WTC11 (cell line): ENCODE results near the gene LYZL2. TPM values are rescaled to one million over a fixed set of nuclear protein-coding genes. Genes with fewer than 3 reads are reported as not detected.

Experiments used
- ATAC-seq: fragments of 200-7000 bp; cut with Tn5 transposase; 2 replicates; pipeline ENCODE4 v1.10.0; 2021; ENCODE audit warnings: mild to moderate bottlenecking, moderate library complexity
- CTCF ChIA-PET: fragments of 300-600 bp; sonication (Branson Sonifier 250); formaldehyde crosslinking; loops from one replicate; lab custom pipeline; 2021; ENCODE audit warnings: antibody characterized with exemption; lab: Charles Lee
- POLR2A ChIA-PET: fragments of 350-600 bp; sonication (Branson Sonifier 250); formaldehyde crosslinking; loops from one replicate; lab custom pipeline; 2021; ENCODE audit warnings: antibody characterized with exemption; lab: Charles Lee
- DNase-seq: peaks from one replicate; pipeline ENCODE4 v3.0.0; 2021; ENCODE audit warnings: low spot score
- H3K27ac Mint-ChIP-seq: 2 replicates; pipeline ENCODE4 v1.8.0; 2021; ENCODE audit warnings: mixed read lengths
- H3K27me3 Mint-ChIP-seq: 2 replicates; pipeline ENCODE4 v1.8.0; 2021; ENCODE audit warnings: low read depth, mild to moderate bottlenecking, moderate library complexity, mixed read lengths
- H3K36me3 Mint-ChIP-seq: 2 replicates; pipeline ENCODE4 v1.8.0; 2021; ENCODE audit warnings: mixed read lengths
- H3K4me1 Mint-ChIP-seq: 2 replicates; pipeline ENCODE4 v1.8.0; 2022; ENCODE audit warnings: mixed read lengths
- H3K4me3 Mint-ChIP-seq: 2 replicates; pipeline ENCODE4 v1.8.0; 2021; ENCODE audit warnings: mild to moderate bottlenecking, moderate library complexity, mixed read lengths
- H3K9me3 Mint-ChIP-seq: 2 replicates; pipeline ENCODE4 v1.8.0; 2021; ENCODE audit warnings: mixed read lengths
- ATF1 ChIP-seq: sonication (generic); formaldehyde crosslinking; IDR thresholded peaks from 2 replicates; pipeline ENCODE4 v1.8.1; 2023; ENCODE audit warnings: mild to moderate bottlenecking, moderate library complexity, missing genetic modification reagents
- CREB1 ChIP-seq: sonication (generic); formaldehyde crosslinking; IDR thresholded peaks from 2 replicates; pipeline ENCODE4 v1.8.0; 2023; ENCODE audit warnings: mild to moderate bottlenecking, missing genetic modification reagents
- GTF2I ChIP-seq: fragments of 250-450 bp; sonication (Bioruptor Pico); conservative IDR thresholded peaks from 2 replicates; pipeline ENCODE4 v1.4.0; 2021; ENCODE audit warnings: mild to moderate bottlenecking
- HMGA2 ChIP-seq: fragments of 250-450 bp; sonication (Bioruptor Pico); IDR thresholded peaks from 2 replicates; pipeline ENCODE4 v1.4.0; 2021; ENCODE audit warnings: mild to moderate bottlenecking, moderate library complexity
- OVOL2 ChIP-seq: fragments of 250-450 bp; sonication (Bioruptor Pico); IDR thresholded peaks from 2 replicates; pipeline ENCODE4 v1.9.0; 2021; ENCODE audit warnings: mild to moderate bottlenecking, borderline replicate concordance
- PRRX2 ChIP-seq: fragments of 250-450 bp; sonication (Bioruptor Pico); IDR thresholded peaks from 2 replicates; pipeline ENCODE4 v1.8.0; 2021; ENCODE audit warnings: mild to moderate bottlenecking
- SOX15 ChIP-seq: fragments of 250-450 bp; sonication (Bioruptor Pico); IDR thresholded peaks from 2 replicates; pipeline ENCODE4 v1.9.0; 2021; ENCODE audit warnings: mild to moderate bottlenecking
- SP1 ChIP-seq: sonication (generic); formaldehyde crosslinking; conservative IDR thresholded peaks from 2 replicates; pipeline ENCODE4 v1.8.1; 2022; ENCODE audit warnings: missing genetic modification reagents
- TEAD4 ChIP-seq: sonication (generic); formaldehyde crosslinking; IDR thresholded peaks from 2 replicates; pipeline ENCODE4 v1.8.0; 2022; ENCODE audit warnings: mild to moderate bottlenecking, missing genetic modification reagents
- ZNF317 ChIP-seq: sonication (generic); formaldehyde crosslinking; IDR thresholded peaks from 2 replicates; pipeline ENCODE4 v1.8.1; 2023; ENCODE audit warnings: low read depth, mild to moderate bottlenecking, moderate library complexity, missing genetic modification reagents, borderline replicate concordance
- ZNF416 ChIP-seq: fragments of 250-450 bp; sonication (Bioruptor Pico); IDR thresholded peaks from 2 replicates; pipeline ENCODE4 v1.9.0; 2021; ENCODE audit warnings: mild to moderate bottlenecking, inconsistent platforms
- total RNA-seq: library from RNA; stranded (reverse); gene quantifications from 3 replicates; pipeline ENCODE4 v1.2.3, GENCODE V29; 2021
- TF ChIP-seq, protein P1 (sequence below): sonication (generic); formaldehyde crosslinking; IDR thresholded peaks from 2 replicates; pipeline ENCODE4 v1.8.1; 2022; ENCODE audit warnings: low read depth, mild to moderate bottlenecking, moderate library complexity, missing genetic modification reagents, borderline replicate concordance
- TF ChIP-seq, protein P2 (sequence below): sonication (generic); formaldehyde crosslinking; IDR thresholded peaks from 2 replicates; pipeline ENCODE4 v1.8.0; 2022; ENCODE audit warnings: mild to moderate bottlenecking, missing genetic modification reagents
- TF ChIP-seq, protein P3 (sequence below): sonication (generic); formaldehyde crosslinking; IDR thresholded peaks from 2 replicates; pipeline ENCODE4 v1.8.1; 2022; ENCODE audit warnings: mild to moderate bottlenecking, missing genetic modification reagents, moderate library complexity, borderline replicate concordance
- TF ChIP-seq, protein P4 (sequence below): sonication (generic); formaldehyde crosslinking; IDR thresholded peaks from 2 replicates; pipeline ENCODE4 v1.8.1; 2023; ENCODE audit warnings: mild to moderate bottlenecking, moderate library complexity, missing genetic modification reagents
- TF ChIP-seq, protein P5 (sequence below): fragments of 250-450 bp; sonication (Bioruptor Pico); IDR thresholded peaks from 2 replicates; pipeline ENCODE4 v1.9.0; 2021; ENCODE audit warnings: moderate library complexity, mild to moderate bottlenecking, inconsistent platforms, borderline replicate concordance
- TF ChIP-seq, protein P6 (sequence below): sonication (generic); formaldehyde crosslinking; IDR thresholded peaks from 2 replicates; pipeline ENCODE4 v1.8.1; 2023; ENCODE audit warnings: mild to moderate bottlenecking, missing genetic modification reagents, moderate library complexity
- TF ChIP-seq, protein P7 (sequence below): fragments of 250-450 bp; sonication (Bioruptor Pico); IDR thresholded peaks from 2 replicates; pipeline ENCODE4 v1.9.0; 2021; ENCODE audit warnings: mild to moderate bottlenecking

LYZL2 gene
- total RNA-seq, 1 experiment from 2014 or later, result not detected

DNA sequence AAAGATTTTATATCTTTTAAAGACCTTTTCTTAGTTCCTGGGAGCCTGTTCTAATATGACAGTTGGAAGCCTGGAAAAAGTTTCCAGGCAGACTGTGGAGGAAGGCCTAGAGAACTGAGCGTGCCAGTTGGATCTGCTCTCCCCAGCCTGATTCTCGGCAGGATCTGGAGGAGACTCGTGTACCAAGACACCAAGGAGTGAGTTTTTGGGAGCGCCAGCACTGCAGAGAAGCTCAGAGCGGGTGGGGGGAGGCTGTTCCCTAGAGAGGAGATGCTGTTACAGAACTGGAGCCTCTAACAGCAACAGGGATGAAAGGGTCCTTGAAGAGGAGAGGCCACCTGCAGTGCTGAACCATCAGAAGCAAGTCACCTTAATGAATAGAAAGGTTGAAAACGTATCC is 52.9 kb downstream of the LYZL2 start:
- ATAC-seq (no peak), DNase-seq (no peak)
- Mint-ChIP-seq H3K9me3 (no peaks in the 10 kb centered on the region), H3K4me1 (peaks cover 40% of the 10 kb centered on the region), H3K27ac (no peak overlapping the region)
- POLR2A ChIA-PET, result interaction anchor here (0.6 kb wide), 1 partner anchor 226 kb away, joined by 4 read pairs; no protein-coding TSS in a partner anchor
- TF ChIP-seq SOX15 (CRISPR knock-in tag), result no peak
- TF ChIP-seq, protein P1, sequence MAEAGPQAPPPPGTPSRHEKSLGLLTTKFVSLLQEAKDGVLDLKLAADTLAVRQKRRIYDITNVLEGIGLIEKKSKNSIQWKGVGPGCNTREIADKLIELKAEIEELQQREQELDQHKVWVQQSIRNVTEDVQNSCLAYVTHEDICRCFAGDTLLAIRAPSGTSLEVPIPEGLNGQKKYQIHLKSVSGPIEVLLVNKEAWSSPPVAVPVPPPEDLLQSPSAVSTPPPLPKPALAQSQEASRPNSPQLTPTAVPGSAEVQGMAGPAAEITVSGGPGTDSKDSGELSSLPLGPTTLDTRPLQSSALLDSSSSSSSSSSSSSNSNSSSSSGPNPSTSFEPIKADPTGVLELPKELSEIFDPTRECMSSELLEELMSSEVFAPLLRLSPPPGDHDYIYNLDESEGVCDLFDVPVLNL (CRISPR knock-in tag), result no peak
- TF ChIP-seq PRRX2 (CRISPR knock-in tag), result no peak
- TF ChIP-seq, protein P2, sequence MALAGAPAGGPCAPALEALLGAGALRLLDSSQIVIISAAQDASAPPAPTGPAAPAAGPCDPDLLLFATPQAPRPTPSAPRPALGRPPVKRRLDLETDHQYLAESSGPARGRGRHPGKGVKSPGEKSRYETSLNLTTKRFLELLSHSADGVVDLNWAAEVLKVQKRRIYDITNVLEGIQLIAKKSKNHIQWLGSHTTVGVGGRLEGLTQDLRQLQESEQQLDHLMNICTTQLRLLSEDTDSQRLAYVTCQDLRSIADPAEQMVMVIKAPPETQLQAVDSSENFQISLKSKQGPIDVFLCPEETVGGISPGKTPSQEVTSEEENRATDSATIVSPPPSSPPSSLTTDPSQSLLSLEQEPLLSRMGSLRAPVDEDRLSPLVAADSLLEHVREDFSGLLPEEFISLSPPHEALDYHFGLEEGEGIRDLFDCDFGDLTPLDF, result no peak
- TF ChIP-seq, protein P3, sequence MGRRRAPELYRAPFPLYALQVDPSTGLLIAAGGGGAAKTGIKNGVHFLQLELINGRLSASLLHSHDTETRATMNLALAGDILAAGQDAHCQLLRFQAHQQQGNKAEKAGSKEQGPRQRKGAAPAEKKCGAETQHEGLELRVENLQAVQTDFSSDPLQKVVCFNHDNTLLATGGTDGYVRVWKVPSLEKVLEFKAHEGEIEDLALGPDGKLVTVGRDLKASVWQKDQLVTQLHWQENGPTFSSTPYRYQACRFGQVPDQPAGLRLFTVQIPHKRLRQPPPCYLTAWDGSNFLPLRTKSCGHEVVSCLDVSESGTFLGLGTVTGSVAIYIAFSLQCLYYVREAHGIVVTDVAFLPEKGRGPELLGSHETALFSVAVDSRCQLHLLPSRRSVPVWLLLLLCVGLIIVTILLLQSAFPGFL (CRISPR knock-in tag), result no peak
- TF ChIP-seq, protein P4, sequence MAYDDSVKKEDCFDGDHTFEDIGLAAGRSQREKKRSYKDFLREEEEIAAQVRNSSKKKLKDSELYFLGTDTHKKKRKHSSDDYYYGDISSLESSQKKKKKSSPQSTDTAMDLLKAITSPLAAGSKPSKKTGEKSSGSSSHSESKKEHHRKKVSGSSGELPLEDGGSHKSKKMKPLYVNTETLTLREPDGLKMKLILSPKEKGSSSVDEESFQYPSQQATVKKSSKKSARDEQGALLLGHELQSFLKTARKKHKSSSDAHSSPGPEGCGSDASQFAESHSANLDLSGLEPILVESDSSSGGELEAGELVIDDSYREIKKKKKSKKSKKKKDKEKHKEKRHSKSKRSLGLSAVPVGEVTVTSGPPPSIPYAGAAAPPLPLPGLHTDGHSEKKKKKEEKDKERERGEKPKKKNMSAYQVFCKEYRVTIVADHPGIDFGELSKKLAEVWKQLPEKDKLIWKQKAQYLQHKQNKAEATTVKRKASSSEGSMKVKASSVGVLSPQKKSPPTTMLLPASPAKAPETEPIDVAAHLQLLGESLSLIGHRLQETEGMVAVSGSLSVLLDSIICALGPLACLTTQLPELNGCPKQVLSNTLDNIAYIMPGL, result no peak
- TF ChIP-seq, protein P5, sequence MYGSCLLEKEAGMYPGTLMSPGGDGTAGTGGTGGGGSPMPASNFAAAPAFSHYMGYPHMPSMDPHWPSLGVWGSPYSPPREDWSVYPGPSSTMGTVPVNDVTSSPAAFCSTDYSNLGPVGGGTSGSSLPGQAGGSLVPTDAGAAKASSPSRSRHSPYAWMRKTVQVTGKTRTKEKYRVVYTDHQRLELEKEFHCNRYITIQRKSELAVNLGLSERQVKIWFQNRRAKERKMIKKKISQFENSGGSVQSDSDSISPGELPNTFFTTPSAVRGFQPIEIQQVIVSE (CRISPR knock-in tag), result no peak
- TF ChIP-seq ZNF416, result no peak
- TF ChIP-seq, all 79 proteins: peak for 0
- CTCF ChIA-PET, result no interaction called here
- H3K4me3 Mint-ChIP-seq, result no peak overlapping the region
- no peaks in the 10 kb centered on the region for H3K27me3 Mint-ChIP-seq
- no peaks in the 10 kb centered on the region for H3K36me3 Mint-ChIP-seq

DNA sequence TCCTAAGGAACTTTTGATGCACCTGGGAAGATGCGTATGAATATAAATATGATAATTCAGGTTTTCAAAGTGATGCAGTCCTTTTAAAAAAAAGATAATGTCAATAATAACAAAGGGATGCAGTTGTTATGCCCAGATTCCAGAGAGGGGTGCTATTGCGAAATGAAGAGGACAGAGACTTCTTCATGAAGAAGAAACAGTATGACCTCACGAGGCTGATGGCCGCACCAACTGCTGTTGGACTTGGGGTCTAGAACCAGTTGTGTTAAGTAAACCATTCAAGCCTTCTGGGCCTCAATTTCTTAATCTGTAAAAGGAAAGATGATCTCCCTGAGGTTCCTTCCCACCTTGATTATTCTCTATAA is 55.1 kb downstream of the LYZL2 start:
- H3K27ac Mint-ChIP-seq, result peak overlapping the region; percentile 31; the same call in 1 of the 2 replicates
- H3K9me3 Mint-ChIP-seq, result peaks cover 5% of the 10 kb centered on the region; the same call in 1 of the 2 replicates
- H3K4me1 Mint-ChIP-seq, result peaks cover 28% of the 10 kb centered on the region
- no peak overlapping the region for H3K4me3 Mint-ChIP-seq
- DNase-seq (no peak), ATAC-seq (no peak)
- no peaks in the 10 kb centered on the region for H3K36me3 Mint-ChIP-seq
- CTCF ChIA-PET, result interaction anchor here (1.5 kb wide), 1 partner anchor 17 kb away, joined by 3 read pairs; no protein-coding TSS in a partner anchor
- TF ChIP-seq OVOL2 (no peak), ATF1 (CRISPR knock-in tag) (no peak), HMGA2 (CRISPR knock-in tag) (no peak), TEAD4 (CRISPR knock-in tag) (no peak), GTF2I (no peak), SP1 (no peak), ZNF317 (CRISPR knock-in tag) (no peak), CREB1 (no peak)
- TF ChIP-seq, protein P6, sequence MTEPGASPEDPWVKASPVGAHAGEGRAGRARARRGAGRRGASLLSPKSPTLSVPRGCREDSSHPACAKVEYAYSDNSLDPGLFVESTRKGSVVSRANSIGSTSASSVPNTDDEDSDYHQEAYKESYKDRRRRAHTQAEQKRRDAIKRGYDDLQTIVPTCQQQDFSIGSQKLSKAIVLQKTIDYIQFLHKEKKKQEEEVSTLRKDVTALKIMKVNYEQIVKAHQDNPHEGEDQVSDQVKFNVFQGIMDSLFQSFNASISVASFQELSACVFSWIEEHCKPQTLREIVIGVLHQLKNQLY, result no peak
- TF ChIP-seq, protein P7, sequence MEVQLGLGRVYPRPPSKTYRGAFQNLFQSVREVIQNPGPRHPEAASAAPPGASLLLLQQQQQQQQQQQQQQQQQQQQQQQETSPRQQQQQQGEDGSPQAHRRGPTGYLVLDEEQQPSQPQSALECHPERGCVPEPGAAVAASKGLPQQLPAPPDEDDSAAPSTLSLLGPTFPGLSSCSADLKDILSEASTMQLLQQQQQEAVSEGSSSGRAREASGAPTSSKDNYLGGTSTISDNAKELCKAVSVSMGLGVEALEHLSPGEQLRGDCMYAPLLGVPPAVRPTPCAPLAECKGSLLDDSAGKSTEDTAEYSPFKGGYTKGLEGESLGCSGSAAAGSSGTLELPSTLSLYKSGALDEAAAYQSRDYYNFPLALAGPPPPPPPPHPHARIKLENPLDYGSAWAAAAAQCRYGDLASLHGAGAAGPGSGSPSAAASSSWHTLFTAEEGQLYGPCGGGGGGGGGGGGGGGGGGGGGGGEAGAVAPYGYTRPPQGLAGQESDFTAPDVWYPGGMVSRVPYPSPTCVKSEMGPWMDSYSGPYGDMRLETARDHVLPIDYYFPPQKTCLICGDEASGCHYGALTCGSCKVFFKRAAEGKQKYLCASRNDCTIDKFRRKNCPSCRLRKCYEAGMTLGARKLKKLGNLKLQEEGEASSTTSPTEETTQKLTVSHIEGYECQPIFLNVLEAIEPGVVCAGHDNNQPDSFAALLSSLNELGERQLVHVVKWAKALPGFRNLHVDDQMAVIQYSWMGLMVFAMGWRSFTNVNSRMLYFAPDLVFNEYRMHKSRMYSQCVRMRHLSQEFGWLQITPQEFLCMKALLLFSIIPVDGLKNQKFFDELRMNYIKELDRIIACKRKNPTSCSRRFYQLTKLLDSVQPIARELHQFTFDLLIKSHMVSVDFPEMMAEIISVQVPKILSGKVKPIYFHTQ (CRISPR knock-in tag), result no peak
- POLR2A ChIA-PET, result no interaction called here
- no peaks in the 10 kb centered on the region for H3K27me3 Mint-ChIP-seq
